ENCODE data around the gene TP53I13. TPM values are rescaled to one million over a fixed set of nuclear protein-coding genes. Genes with fewer than 3 reads are reported as not detected.

TP53I13 gene
- total and polyA plus RNA-seq, 2 of the 13 experiments (the other 11 are each of a cell fraction or from before 2014, with no cell fraction given) = 16.9 to 25.7 TPM

GRCh38 chr17:29617481-29618271, 49.2 kb downstream of the TP53I13 start (continued):
- TF ChIP-seq ELF3 (CRISPR knock-in tag; IDR thresholded peaks at IDR 0.05) (no peak), ZNF460 (CRISPR knock-in tag; IDR thresholded peaks at IDR 0.05; ENCODE audit: borderline replicate concordance) (no peak), GZF1 (CRISPR knock-in tag; IDR thresholded peaks at IDR 0.05) (no peak), NKX3-1 (CRISPR knock-in tag; IDR thresholded peaks at IDR 0.05) (no peak), ZBTB49 (CRISPR knock-in tag; IDR thresholded peaks at IDR 0.05; ENCODE audit: borderline replicate concordance) (no peak), ZNF883 (CRISPR knock-in tag; IDR thresholded peaks at IDR 0.05; ENCODE audit: not compliant biosample characterization) (no peak), ZNF296 (CRISPR knock-in tag; conservative IDR thresholded peaks at IDR 0.05) (no peak), DZIP1 (CRISPR knock-in tag; IDR thresholded peaks at IDR 0.05) (no peak), RFX1 (IDR thresholded peaks at IDR 0.05) (no peak), EHMT2 (IDR thresholded peaks at IDR 0.05; ENCODE audit: borderline replicate concordance, low read depth, low read length) (no peak), SNRNP70 (IDR thresholded peaks at IDR 0.05; ENCODE audit: low read depth, low read length) (no peak), HOMEZ (CRISPR knock-in tag; IDR thresholded peaks at IDR 0.05; ENCODE audit: low read depth) (no peak), ZNF280B (CRISPR knock-in tag; IDR thresholded peaks at IDR 0.05; ENCODE audit: borderline replicate concordance) (no peak), ZNF543 (CRISPR knock-in tag; IDR thresholded peaks at IDR 0.05) (no peak), ZNF44 (CRISPR knock-in tag; IDR thresholded peaks at IDR 0.05) (no peak), TARDBP (CRISPR knock-in tag; IDR thresholded peaks at IDR 0.05) (no peak), BATF2 (CRISPR knock-in tag; IDR thresholded peaks at IDR 0.05) (no peak), GRHL1 (CRISPR knock-in tag; conservative IDR thresholded peaks at IDR 0.05) (no peak), BCL6 (CRISPR knock-in tag; IDR thresholded peaks at IDR 0.05) (no peak)

Data from HepG2 (cell line).